ENCODE data around the gene LPO.

Gene LPO

GRCh38 chr17:58238147-58238634 lies at the start of gene LPO:
Gene LPO (plus strand): TSS chr17:58238584. CDS start chr17:58242980, 4,396 bp downstream.
- no peak within 1 kb of the TSS for H3K27ac ChIP-seq (ENCODE audit: low read depth, low read length)
- no peak within 1 kb of the TSS for H3K4me3 ChIP-seq (ENCODE audit: low read depth in 1 of 2, low read length in 2 of 2)
- no peaks in the 10 kb centered on the region for H3K36me3 ChIP-seq (ENCODE audit: control insufficient read depth in 1 of 2, insufficient read depth in 2 of 2, low read length in 2 of 2)
- H3K4me1 ChIP-seq (ENCODE audit: control insufficient read depth in 1 of 2, insufficient read depth in 2 of 2, low read length in 2 of 2), result no peaks in the 10 kb centered on the region
- no peak within 1 kb of the TSS for H3K9ac ChIP-seq (ENCODE audit: low read depth in 1 of 2, low read length in 2 of 2)
- no peaks in the 10 kb centered on the region for H3K9me3 ChIP-seq (ENCODE audit: control insufficient read depth in 1 of 2, low read length in 2 of 2)
- H3K27me3 ChIP-seq (ENCODE audit: control insufficient read depth in 1 of 2, insufficient read depth in 2 of 2, low read length in 2 of 2), result peaks cover 12 to 14% of the 10 kb centered on the region in 2 donors

DNA sequence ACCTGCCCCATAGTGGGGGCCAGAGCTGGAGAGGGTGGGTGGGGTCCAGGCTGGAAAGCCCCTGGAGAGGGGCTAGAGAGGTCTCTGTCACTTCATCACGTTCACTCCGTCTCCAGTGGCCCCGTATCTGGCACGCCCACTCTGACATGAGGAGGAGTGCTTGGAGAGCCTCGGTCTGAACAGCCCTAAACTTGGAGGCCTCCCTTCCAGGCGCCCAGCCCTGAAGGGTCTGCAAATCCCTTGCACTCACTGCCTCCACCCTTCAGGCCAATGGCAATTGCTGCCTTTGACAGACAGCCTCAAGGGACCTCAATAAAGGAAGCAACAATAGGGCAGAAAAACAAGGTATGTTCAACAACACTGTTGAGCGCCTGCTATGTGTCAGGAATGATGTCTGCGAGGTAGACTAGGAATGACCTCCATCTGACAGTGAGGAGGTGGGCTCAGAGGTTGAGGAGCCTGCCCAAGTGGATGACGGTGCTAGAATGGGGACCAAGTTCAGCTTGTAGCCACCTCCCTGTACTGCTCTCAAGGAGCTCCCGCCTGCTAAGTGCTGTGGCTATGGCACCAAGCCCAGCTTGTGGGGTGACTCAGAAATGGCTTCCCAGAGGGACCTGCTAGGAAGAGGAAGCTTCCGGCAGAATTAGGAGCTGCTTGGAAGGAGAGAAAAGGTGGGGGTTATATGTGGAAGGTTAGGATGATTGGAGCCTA lies 48.8 kb upstream of the LPO start:
- H3K27ac ChIP-seq (ENCODE audit: low read depth, low read length), result no peak overlapping the region
- no peak overlapping the region for H3K4me3 ChIP-seq (ENCODE audit: low read depth in 1 of 2, low read length in 2 of 2)
- H3K36me3 ChIP-seq (ENCODE audit: control insufficient read depth in 1 of 2, insufficient read depth in 2 of 2, low read length in 2 of 2), result no peaks in the 10 kb centered on the region
- H3K4me1 ChIP-seq (ENCODE audit: control insufficient read depth in 1 of 2, insufficient read depth in 2 of 2, low read length in 2 of 2), result peaks cover 0 to 8% of the 10 kb centered on the region in 2 donors
- H3K9me3 ChIP-seq (ENCODE audit: control insufficient read depth in 1 of 2, low read length in 2 of 2), result no peaks in the 10 kb centered on the region
- peaks cover 0 to 10% of the 10 kb centered on the region in 2 donors for H3K27me3 ChIP-seq (ENCODE audit: control insufficient read depth in 1 of 2, insufficient read depth in 2 of 2, low read length in 2 of 2)
- H3K9ac ChIP-seq (ENCODE audit: low read depth in 1 of 2, low read length in 2 of 2), result no peak overlapping the region

- no peak overlapping the region for H3K9ac ChIP-seq (ENCODE audit: low read depth in 1 of 2, low read length in 2 of 2)
- H3K36me3 ChIP-seq (ENCODE audit: control insufficient read depth in 1 of 2, insufficient read depth in 2 of 2, low read length in 2 of 2), result no peaks in the 10 kb centered on the region
- peaks cover 0 to 8% of the 10 kb centered on the region in 2 donors for H3K4me1 ChIP-seq (ENCODE audit: control insufficient read depth in 1 of 2, insufficient read depth in 2 of 2, low read length in 2 of 2)
- no peak overlapping the region for H3K4me3 ChIP-seq (ENCODE audit: low read depth in 1 of 2, low read length in 2 of 2)
- H3K27ac ChIP-seq (ENCODE audit: low read depth, low read length), result no peak overlapping the region
- H3K27me3 ChIP-seq (ENCODE audit: control insufficient read depth in 1 of 2, insufficient read depth in 2 of 2, low read length in 2 of 2), result peaks cover 0 to 10% of the 10 kb centered on the region in 2 donors
- H3K9me3 ChIP-seq (ENCODE audit: control insufficient read depth in 1 of 2, low read length in 2 of 2), result no peaks in the 10 kb centered on the region
Measured at GRCh38 chr17:58191241-58191896, 47.0 kb upstream of the LPO start.

DNA sequence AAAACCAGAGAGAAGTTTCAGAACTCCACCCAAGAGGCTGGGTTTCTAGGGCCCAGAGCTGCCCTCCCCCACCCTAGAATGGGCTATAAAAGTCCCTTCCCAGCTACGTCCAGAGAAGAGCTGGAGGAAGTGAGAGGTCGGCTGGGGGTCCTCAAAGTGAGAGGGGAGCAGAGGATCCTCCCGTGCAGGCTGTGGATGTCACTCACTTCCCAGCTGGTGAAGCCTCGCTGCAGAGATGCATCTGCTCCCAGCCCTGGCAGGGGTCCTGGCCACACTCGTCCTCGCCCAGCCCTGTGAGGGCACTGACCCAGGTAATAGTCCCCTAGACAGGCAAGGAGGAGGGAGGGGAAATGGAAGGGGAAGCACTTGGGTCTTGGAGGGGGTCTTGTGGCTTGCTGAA lies 45.8 kb upstream of the LPO start, which contains the start of gene EPX:
EPX (plus strand) TSS at position 115 of the 400 bp plus-strand sequence; CDS start at position 236, 121 bp downstream.
- no peak within 1 kb of the TSS for H3K4me3 ChIP-seq (ENCODE audit: low read depth in 1 of 2, low read length in 2 of 2)
- H3K36me3 ChIP-seq (ENCODE audit: control insufficient read depth in 1 of 2, insufficient read depth in 2 of 2, low read length in 2 of 2), result no peaks in the 10 kb centered on the region
- H3K9me3 ChIP-seq (ENCODE audit: control insufficient read depth in 1 of 2, low read length in 2 of 2), result no peaks in the 10 kb centered on the region
- H3K4me1 ChIP-seq (ENCODE audit: control insufficient read depth in 1 of 2, insufficient read depth in 2 of 2, low read length in 2 of 2), result peaks cover 0 to 8% of the 10 kb centered on the region in 2 donors
- peaks cover 0 to 17% of the 10 kb centered on the region in 2 donors for H3K27me3 ChIP-seq (ENCODE audit: control insufficient read depth in 1 of 2, insufficient read depth in 2 of 2, low read length in 2 of 2)
- no peak within 1 kb of the TSS for H3K27ac ChIP-seq (ENCODE audit: low read depth, low read length)
- no peak within 1 kb of the TSS for H3K9ac ChIP-seq (ENCODE audit: low read depth in 1 of 2, low read length in 2 of 2)

DNA sequence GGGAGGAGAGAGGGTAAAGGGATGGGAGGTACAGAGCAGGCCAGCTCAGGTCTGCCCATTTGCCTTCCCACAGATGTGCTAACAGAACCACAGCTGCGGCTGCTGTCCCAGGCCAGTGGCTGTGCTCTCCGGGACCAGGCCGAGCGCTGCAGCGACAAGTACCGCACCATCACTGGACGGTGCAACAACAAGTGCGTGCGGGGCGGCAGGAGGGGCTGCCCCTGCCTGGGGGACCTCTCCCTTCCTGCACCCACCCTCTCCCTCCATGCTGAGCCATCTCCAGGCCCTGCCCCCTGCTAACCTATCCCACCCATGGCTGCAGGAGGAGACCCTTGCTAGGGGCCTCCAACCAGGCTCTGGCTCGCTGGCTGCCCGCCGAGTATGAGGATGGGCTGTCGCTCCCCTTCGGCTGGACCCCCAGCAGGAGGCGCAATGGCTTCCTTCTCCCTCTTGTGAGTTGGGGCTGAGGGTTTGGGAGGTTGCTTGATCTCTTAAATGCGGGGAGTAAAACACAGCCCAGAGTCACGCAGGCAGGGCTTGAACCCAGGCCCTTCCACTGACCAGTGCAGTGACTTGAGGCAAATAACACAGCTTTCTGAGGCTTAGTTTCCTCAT lies 44.6 kb upstream of the LPO start:
- no peaks in the 10 kb centered on the region for H3K9me3 ChIP-seq (ENCODE audit: control insufficient read depth in 1 of 2, low read length in 2 of 2)
- no peak overlapping the region for H3K4me3 ChIP-seq (ENCODE audit: low read depth in 1 of 2, low read length in 2 of 2)
- H3K4me1 ChIP-seq (ENCODE audit: control insufficient read depth in 1 of 2, insufficient read depth in 2 of 2, low read length in 2 of 2), result peaks cover 0 to 8% of the 10 kb centered on the region in 2 donors
- no peak overlapping the region for H3K9ac ChIP-seq (ENCODE audit: low read depth in 1 of 2, low read length in 2 of 2)
- H3K36me3 ChIP-seq (ENCODE audit: control insufficient read depth in 1 of 2, insufficient read depth in 2 of 2, low read length in 2 of 2), result no peaks in the 10 kb centered on the region
- H3K27ac ChIP-seq (ENCODE audit: low read depth, low read length), result no peak overlapping the region
- peaks cover 0 to 20% of the 10 kb centered on the region in 2 donors for H3K27me3 ChIP-seq (ENCODE audit: control insufficient read depth in 1 of 2, insufficient read depth in 2 of 2, low read length in 2 of 2)

DNA sequence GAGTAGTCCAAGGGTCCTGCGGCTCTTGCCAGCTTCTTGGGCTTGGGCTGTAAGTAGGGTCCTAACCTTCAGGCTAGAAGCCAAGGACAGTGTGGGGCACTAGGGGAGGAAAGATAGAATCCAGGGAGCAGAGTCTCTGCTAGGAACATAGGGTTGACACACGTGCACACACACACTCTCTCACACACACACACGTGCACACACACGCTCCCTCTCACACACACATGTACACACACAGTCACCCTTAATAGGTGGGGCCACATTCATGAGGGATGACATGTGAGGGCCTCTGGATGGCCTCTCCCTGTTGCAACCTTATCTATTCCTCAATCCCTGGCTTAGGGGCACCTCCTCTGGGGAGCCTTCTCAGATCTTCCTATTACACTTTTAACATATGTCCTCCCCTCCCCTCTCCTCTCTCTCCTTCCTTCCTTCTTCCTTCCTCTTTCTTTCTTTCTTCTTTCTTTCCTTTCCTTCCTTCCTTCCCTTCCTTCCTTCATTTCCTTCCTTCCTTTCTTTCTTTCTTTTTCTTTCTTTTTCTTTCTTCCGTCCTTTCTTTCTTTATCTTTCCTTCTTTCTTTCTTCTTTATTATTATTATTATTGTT lies 42.8 kb upstream of the LPO start:
- no peaks in the 10 kb centered on the region for H3K4me1 ChIP-seq (ENCODE audit: control insufficient read depth in 1 of 2, insufficient read depth in 2 of 2, low read length in 2 of 2)
- H3K9ac ChIP-seq (ENCODE audit: low read depth in 1 of 2, low read length in 2 of 2), result no peak overlapping the region
- H3K27ac ChIP-seq (ENCODE audit: low read depth, low read length), result no peak overlapping the region
- H3K36me3 ChIP-seq (ENCODE audit: control insufficient read depth in 1 of 2, insufficient read depth in 2 of 2, low read length in 2 of 2), result no peaks in the 10 kb centered on the region
- no peaks in the 10 kb centered on the region for H3K9me3 ChIP-seq (ENCODE audit: control insufficient read depth in 1 of 2, low read length in 2 of 2)
- H3K27me3 ChIP-seq (ENCODE audit: control insufficient read depth in 1 of 2, insufficient read depth in 2 of 2, low read length in 2 of 2), result peaks cover 0 to 16% of the 10 kb centered on the region in 2 donors
- H3K4me3 ChIP-seq (ENCODE audit: low read depth in 1 of 2, low read length in 2 of 2), result no peak overlapping the region

GRCh38 chr17:58196610-58197009 lies 41.8 kb upstream of the LPO start:
- no peak overlapping the region for H3K27ac ChIP-seq (ENCODE audit: low read depth, low read length)
- H3K4me1 ChIP-seq (ENCODE audit: control insufficient read depth in 1 of 2, insufficient read depth in 2 of 2, low read length in 2 of 2), result no peaks in the 10 kb centered on the region
- no peak overlapping the region for H3K9ac ChIP-seq (ENCODE audit: low read depth in 1 of 2, low read length in 2 of 2)
- H3K9me3 ChIP-seq (ENCODE audit: control insufficient read depth in 1 of 2, low read length in 2 of 2), result no peaks in the 10 kb centered on the region
- peaks cover 0 to 13% of the 10 kb centered on the region in 2 donors for H3K27me3 ChIP-seq (ENCODE audit: control insufficient read depth in 1 of 2, insufficient read depth in 2 of 2, low read length in 2 of 2)
- H3K36me3 ChIP-seq (ENCODE audit: control insufficient read depth in 1 of 2, insufficient read depth in 2 of 2, low read length in 2 of 2), result no peaks in the 10 kb centered on the region
- H3K4me3 ChIP-seq (ENCODE audit: low read depth in 1 of 2, low read length in 2 of 2), result no peak overlapping the region

DNA sequence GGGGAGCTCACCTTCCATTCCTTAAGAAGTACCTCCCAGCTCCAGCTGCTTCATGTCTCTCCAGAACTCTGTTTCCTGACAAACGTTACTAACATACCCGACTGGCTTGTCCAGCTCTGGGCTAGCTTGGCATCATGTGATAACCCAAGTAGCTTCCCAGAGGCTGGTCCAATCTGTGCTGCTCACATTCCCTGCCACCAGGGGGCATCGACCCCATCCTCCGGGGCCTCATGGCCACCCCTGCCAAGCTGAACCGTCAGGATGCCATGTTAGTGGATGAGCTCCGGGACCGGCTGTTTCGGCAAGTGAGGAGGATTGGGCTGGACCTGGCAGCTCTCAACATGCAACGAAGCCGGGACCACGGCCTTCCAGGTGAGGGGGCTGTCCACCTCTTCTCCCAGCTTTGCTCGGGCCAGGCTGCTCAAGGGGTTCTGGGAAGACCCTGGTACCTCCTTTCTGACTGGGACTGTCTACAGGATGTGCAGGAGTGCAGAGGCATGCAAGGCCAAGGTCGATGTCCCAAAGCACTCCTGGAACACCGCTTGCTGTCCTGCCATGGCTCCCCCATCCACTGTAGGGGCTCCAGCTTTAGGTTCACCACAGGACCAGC lies 38.3 kb upstream of the LPO start:
- no peak overlapping the region for H3K9ac ChIP-seq (ENCODE audit: low read depth in 1 of 2, low read length in 2 of 2)

DNA sequence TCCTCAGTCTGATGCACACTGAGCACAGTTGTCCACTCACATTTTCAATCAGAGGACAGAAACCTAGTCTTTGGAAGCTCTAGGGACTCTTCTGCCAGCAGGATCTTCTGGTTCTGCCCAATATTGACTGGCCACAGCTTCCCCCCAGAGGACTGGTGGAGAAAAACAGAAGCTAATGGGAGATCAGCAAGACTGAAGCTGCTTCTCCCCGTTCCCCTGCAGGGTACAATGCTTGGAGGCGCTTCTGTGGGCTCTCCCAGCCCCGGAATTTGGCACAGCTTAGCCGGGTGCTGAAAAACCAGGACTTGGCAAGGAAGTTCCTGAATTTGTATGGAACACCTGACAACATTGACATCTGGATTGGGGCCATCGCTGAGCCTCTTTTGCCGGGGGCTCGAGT lies 35.5 kb upstream of the LPO start:
- Histone ChIP-seq H3K36me3 (ENCODE audit: control insufficient read depth in 1 of 2, insufficient read depth in 2 of 2, low read length in 2 of 2) (peaks cover 12 to 17% of the 10 kb centered on the region in 2 donors), H3K9me3 (ENCODE audit: control insufficient read depth in 1 of 2, low read length in 2 of 2) (no peaks in the 10 kb centered on the region), H3K9ac (ENCODE audit: low read depth in 1 of 2, low read length in 2 of 2) (no peak overlapping the region), H3K27ac (ENCODE audit: low read depth, low read length) (no peak overlapping the region), H3K4me1 (ENCODE audit: control insufficient read depth in 1 of 2, insufficient read depth in 2 of 2, low read length in 2 of 2) (no peaks in the 10 kb centered on the region), H3K27me3 (ENCODE audit: control insufficient read depth in 1 of 2, insufficient read depth in 2 of 2, low read length in 2 of 2) (peaks cover 0 to 6% of the 10 kb centered on the region in 2 donors), H3K4me3 (ENCODE audit: low read depth in 1 of 2, low read length in 2 of 2) (no peak overlapping the region)

More for the DNA sequence above, 38.3 kb upstream of the LPO start:
- H3K4me1 ChIP-seq (ENCODE audit: control insufficient read depth in 1 of 2, insufficient read depth in 2 of 2, low read length in 2 of 2), result no peaks in the 10 kb centered on the region
- H3K9me3 ChIP-seq (ENCODE audit: control insufficient read depth in 1 of 2, low read length in 2 of 2), result no peaks in the 10 kb centered on the region
- no peaks in the 10 kb centered on the region for H3K36me3 ChIP-seq (ENCODE audit: control insufficient read depth in 1 of 2, insufficient read depth in 2 of 2, low read length in 2 of 2)
- H3K4me3 ChIP-seq (ENCODE audit: low read depth in 1 of 2, low read length in 2 of 2), result no peak overlapping the region
- H3K27ac ChIP-seq (ENCODE audit: low read depth, low read length), result no peak overlapping the region
- H3K27me3 ChIP-seq (ENCODE audit: control insufficient read depth in 1 of 2, insufficient read depth in 2 of 2, low read length in 2 of 2), result peaks cover 0 to 13% of the 10 kb centered on the region in 2 donors
